ENCODE measurements around the gene LRRC7. TPM values are rescaled to one million over a fixed set of nuclear protein-coding genes. Genes with fewer than 3 reads are reported as not detected.

The LRRC7 gene
- total and polyA plus RNA-seq, 2 of the 8 experiments (the other 6 are each of a cell fraction or from before 2014, with no cell fraction given) = 0.03 to 0.17 TPM

DNA sequence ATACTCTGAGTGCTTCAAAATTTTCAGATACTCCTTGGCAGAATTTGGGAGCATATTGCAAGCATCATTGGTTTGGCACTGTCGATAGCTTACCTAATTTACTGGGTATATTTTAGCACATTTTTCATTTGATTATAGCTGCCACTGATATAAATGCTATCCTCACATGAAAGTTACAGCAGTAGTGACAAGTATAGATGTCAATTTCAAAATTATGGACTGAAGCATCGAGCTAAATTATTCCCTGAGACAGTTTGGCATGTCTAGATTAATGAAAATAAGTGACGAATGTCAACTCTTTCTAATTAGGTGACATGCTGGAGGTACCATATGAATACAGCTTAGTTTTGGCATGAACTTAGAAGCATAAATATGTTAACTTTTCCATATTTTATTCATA, 83.1 kb downstream of the LRRC7 start:
- Histone ChIP-seq H4K91ac (replicated peaks; ENCODE audit: insufficient read length, low read length) (no peak overlapping the region), H4K5ac (ENCODE audit: insufficient read length, low read depth, low read length) (no peak overlapping the region), H2BK120ac (replicated peaks; ENCODE audit: low read depth, low read length) (no peak overlapping the region), H3K36me3 (ENCODE audit: control insufficient read depth in 2 of 4, insufficient read depth in 4 of 4, low read length in 3 of 4) (no peaks in the 10 kb centered on the region), H3K27ac (ENCODE audit: low read depth, low read length) (no peak overlapping the region), H3K56ac (replicated peaks; ENCODE audit: insufficient read length, low read depth, low read length) (no peak overlapping the region), H2BK15ac (ENCODE audit: low read length) (no peak overlapping the region), H3K4me1 (replicated peaks in 1 of 4; ENCODE audit: control insufficient read depth in 3 of 4, insufficient read depth in 4 of 4, low read length in 3 of 4) (no peaks in the 10 kb centered on the region), H3K4ac (replicated peaks; ENCODE audit: insufficient read length, low read depth, low read length) (no peak overlapping the region), H3K18ac (ENCODE audit: extremely low read depth, low read length) (no peak overlapping the region), H2BK12ac (ENCODE audit: low read depth, low read length) (no peak overlapping the region), H3K79me1 (ENCODE audit: low read depth, low read length) (no peaks in the 10 kb centered on the region), H3K27me3 (replicated peaks in 1 of 4; ENCODE audit: control insufficient read depth in 3 of 4, extremely low read depth in 1 of 4, insufficient read depth in 3 of 4, low read length in 3 of 4) (no peaks in the 10 kb centered on the region), H3K4me2 (ENCODE audit: insufficient read depth in 1 of 2, low read depth in 2 of 2, low read length in 2 of 2) (no peak overlapping the region), H2BK20ac (ENCODE audit: low read length) (no peak overlapping the region), H2AK5ac (ENCODE audit: low read depth, low read length) (no peak overlapping the region), H4K20me1 (replicated peaks in 1 of 2; ENCODE audit: control insufficient read depth in 1 of 2, insufficient read depth in 2 of 2, low read length in 2 of 2) (no peaks in the 10 kb centered on the region), H3K79me2 (ENCODE audit: control insufficient read depth in 1 of 2, insufficient read depth in 2 of 2, low read length in 2 of 2) (no peaks in the 10 kb centered on the region), H2AFZ (ENCODE audit: low read length) (no peak overlapping the region), H3K14ac (ENCODE audit: insufficient read length) (no peak overlapping the region), H3K23ac (ENCODE audit: insufficient read length) (no peak overlapping the region), H3K23me2 (ENCODE audit: low read depth, low read length) (no peaks in the 10 kb centered on the region), H3K9me3 (ENCODE audit: insufficient read depth in 2 of 2, low read depth in 1 of 2, low read length in 1 of 2) (no peaks in the 10 kb centered on the region), H2BK5ac (ENCODE audit: low read depth, low read length) (no peak overlapping the region), H3K9ac (replicated peaks in 1 of 4; ENCODE audit: extremely low read depth in 1 of 4, low read depth in 3 of 4, low read length in 3 of 4) (no peak overlapping the region), H4K8ac (ENCODE audit: extremely low read depth, insufficient read depth, low read length) (no peak overlapping the region), H3K4me3 (ENCODE audit: extremely low read depth in 1 of 4, insufficient read depth in 2 of 4, low read depth in 3 of 4, low read length in 4 of 4) (no peak overlapping the region)
- ChIA-PET POLR2A (ENCODE audit: partially characterized antibody) (no interaction called here), CTCF (ENCODE audit: partially characterized antibody) (no interaction called here)
- WGBS, 2 experiments (ENCODE audit: extremely low coverage in 1 of 2, insufficient coverage in 1 of 2, insufficient read length in 1 of 2, insufficient replicate concordance in 2 of 2, low coverage in 1 of 2, low lambda C conversion rate in 2 of 2, missing lambda C conversion rate in 1 of 2) = 94% methylated on average over 3 of the region's 3 CpGs; no CpG with 5 or more reads in 1 of the 2 experiments
- TF ChIP-seq KDM4A (IDR thresholded peaks at IDR 0.05; ENCODE audit: low read depth, low read length, severe bottlenecking) (no peak), SP2 (IDR thresholded peaks at IDR 0.05; ENCODE audit: low read length) (no peak), TAF7 (optimal IDR thresholded peaks at IDR 0.05; ENCODE audit: borderline replicate concordance, low read depth, low read length) (no peak), CHD1 (IDR thresholded peaks at IDR 0.05; ENCODE audit: low read depth, low read length) (no peak), NRF1 (IDR thresholded peaks at IDR 0.05; ENCODE audit: low read depth, low read length) (no peak), JUN (IDR thresholded peaks at IDR 0.05; ENCODE audit: low read depth, low read length) (no peak)
- DNase-seq (ENCODE audit: low read depth in 1 of 2, low spot score in 2 of 2) = no peak
- FAIRE-seq = no peak
